ENCODE data around the gene MBNL1.
"Not testable (repeated sequence)": the region's sequence is repeated elsewhere in the genome, so short reads cannot be mapped to it uniquely, and the experiment has no call there.

The MBNL1 gene

GRCh38 chr3:152348436-152349177, 79.9 kb downstream of the MBNL1 start:
- no peak for DNase-seq (ENCODE audit: low read depth, low spot score)

DNA sequence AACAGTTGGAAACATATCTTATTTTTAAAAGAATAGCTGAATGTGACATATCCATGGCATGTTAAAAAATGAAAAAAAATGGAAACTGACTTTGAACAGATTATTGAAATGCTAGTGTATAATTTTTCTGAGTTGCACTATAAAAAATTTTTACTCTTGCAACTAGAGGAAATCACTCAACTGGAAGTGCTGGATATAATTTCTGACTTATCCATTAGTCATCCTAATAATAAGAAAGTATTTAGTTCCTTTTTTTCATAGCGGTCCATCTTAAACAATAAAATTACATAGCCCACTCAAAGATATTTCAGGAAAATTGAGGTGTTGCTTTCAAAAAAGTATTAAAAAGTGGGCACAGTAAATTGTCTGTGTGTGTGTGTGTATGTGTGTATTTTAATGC, 80.7 kb downstream of the MBNL1 start:
- no peak for DNase-seq (ENCODE audit: low read depth, low spot score)

DNA sequence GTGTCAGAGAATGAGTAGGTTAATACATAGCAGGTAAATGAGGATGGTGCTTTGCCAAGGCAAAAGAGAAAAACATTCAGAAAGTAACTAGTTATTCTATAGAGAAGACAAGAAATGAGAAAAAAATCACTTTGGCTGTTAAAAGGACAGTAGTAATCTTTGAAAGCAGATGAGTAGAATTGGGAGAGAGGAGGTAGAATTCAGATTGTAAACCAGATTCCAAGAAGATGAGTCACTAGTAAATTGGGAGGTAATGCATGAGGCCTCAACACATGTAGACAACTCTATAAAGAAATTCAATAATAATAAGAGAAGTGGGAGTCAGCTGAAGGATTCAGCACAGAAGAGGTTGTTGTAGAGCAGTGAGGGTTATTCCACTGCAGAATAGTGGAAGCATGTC, 81.4 kb downstream of the MBNL1 start:
- DNase-seq (ENCODE audit: low read depth, low spot score) = no peak

DNA sequence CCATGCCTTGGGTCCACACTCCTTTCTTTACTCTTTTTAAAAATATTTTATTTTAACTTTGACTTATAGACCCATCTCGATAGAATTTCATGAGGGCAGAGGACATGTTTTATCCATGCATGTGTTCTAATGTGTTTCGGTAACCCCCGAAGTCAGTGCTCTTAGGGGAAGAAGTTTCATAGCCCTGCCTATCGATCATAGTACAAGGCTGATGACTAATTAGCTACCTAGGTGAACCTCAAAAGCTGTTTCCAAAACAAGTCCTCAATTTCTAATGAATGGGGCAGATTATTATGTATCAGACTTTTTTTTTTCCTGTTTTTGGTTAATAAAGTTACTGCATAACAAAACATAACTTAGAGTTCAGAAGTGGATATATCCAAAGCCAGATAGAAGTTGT, 82.0 kb downstream of the MBNL1 start:
- DNase-seq (ENCODE audit: low read depth, low spot score) = no peak

GRCh38 chr3:152352554-152352953, 83.8 kb downstream of the MBNL1 start:
- DNase-seq (ENCODE audit: low read depth, low spot score) = no peak

GRCh38 chr3:152353578-152353977, 84.8 kb downstream of the MBNL1 start:
- DNase-seq (ENCODE audit: low read depth, low spot score) = no peak

DNA sequence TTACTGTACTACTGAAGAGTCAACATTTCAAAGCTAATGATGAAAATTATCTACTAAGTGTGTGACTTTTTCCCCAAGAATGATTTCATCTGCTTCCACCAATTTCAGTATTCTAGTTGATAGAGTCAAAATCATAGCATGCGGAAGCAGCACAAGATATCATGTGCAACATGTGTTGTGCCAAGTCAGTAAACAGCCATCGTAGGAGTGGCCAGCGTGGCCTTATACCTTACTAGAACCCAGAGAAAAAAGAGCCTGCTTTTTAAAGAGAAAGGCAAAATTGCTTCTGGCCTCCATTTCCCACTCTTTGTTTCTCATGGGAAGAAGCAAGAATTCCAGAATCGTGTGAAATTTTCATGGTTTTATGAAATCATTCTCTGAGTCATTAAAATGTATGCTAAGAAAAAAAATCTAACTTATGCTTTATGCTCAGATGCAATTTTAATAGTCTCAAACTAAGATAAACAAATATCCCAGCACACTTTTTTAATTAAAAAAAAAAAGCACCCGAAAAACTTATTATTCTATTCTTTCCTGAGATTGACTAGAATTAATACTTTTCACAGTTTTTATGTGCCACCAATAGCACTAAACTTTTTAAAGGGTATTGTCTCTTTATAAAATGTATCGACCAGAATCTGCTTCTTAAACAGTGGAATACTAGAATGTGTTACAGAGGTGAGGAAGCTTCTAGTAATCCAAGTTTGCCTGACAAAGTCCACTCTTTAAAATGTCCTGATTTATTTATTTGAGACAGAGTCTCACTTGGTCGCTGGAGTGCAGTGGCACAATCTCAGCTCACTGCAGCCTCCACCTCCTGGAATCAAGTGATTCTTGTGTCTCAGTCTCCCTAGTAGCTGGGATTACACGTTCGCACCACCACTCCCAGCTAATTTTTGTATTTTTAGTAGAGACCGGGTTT, 87.3 kb downstream of the MBNL1 start:
- no peak for DNase-seq (ENCODE audit: low read depth, low spot score)

DNA sequence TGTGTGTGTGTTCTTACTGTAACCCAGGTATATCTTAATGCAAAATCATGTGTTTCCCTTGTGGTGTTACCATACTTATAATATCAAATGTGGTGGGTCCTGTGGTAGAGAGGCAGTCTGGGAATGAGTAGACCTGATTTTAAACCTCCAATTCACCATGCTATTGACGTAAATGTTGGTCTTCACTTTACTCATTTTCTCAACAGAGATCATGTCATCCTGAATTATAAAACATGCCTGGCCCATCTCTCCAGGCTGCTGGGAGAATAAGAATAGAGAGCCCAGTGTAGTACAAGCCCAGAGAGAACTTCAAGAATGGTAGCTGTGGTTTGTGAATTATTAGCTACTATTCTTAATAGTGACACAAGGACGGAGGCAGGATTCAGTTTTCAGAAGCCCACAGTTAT, 88.1 kb downstream of the MBNL1 start:
- DNase-seq (ENCODE audit: low read depth, low spot score) = no peak

- DNase-seq (ENCODE audit: low read depth, low spot score) = no peak
Observed at GRCh38 chr3:152357587-152357986, 88.9 kb downstream of the MBNL1 start.

DNA sequence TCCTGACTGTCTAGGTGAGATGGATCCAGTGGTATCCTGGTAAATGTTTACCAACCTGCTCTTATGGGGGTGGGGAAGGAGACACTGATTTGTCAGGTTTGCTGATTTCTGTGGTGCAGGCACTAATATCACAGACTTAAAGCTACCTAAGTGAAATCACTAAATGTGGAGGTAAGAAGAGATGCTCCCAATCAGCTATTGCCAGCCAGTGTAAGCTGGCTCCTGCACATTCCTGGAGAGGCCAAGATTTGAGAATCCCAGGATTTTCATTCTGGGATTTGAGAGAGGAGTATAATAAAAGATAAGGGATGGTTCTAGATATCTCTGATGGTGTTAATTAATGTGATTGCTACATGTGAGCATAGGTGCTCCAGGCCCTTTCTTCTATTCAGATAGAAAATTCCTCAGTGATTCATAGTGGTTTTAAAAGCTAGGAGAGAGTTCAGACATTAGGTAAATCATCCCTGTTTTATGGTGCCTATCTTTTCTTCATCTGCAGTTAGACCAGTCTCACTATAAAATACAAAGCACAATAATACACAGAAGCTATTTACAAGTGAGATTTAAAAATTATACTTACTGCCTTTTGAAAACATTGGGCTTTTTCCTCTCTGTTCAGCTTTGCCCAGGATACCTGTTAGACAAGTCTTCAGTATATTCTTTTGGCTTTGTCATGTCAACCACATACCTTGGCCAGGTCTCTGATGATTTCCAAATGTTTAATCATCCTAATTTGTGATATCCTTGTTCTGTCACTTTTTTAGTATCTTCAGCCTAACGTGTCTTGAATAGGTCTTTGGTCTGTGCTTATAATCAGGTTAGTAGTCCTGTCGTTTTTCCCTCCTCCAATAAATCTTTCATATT, 90.9 kb downstream of the MBNL1 start:
- DNase-seq (ENCODE audit: low read depth, low spot score) = no peak

GRCh38 chr3:152360302-152360701, 91.6 kb downstream of the MBNL1 start:
- no peak for DNase-seq (ENCODE audit: low read depth, low spot score)

- no peak for DNase-seq (ENCODE audit: low read depth, low spot score)
Observed at GRCh38 chr3:152360966-152361365, 92.2 kb downstream of the MBNL1 start.

GRCh38 chr3:152362086-152362485, 93.4 kb downstream of the MBNL1 start:
- no peak for DNase-seq (ENCODE audit: low read depth, low spot score)

- no peak for DNase-seq (ENCODE audit: low read depth, low spot score)
Observed at GRCh38 chr3:152364237-152364636, 95.5 kb downstream of the MBNL1 start.

DNA sequence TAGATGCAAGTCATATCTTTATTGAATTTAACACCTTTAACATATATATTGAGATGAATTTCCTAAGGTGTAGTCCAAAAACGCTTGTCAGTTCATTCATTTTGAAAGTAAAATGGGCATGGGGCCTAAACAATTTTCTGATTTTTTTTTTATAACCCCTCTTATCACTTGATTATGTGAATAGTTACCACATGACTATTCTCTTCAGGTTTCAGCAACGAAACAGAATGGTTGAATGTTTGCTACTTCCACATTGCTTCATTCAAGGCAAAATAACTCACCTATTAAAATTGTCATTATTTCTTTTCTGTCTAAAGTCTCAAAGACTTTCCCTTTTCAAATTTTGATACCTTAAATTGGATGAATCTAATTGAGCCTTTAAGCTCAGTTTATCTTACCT, 96.4 kb downstream of the MBNL1 start:
- no peak for DNase-seq (ENCODE audit: low read depth, low spot score)

GRCh38 chr3:152365766-152366593, 97.3 kb downstream of the MBNL1 start:
- no peak for DNase-seq (ENCODE audit: low read depth, low spot score)

DNA sequence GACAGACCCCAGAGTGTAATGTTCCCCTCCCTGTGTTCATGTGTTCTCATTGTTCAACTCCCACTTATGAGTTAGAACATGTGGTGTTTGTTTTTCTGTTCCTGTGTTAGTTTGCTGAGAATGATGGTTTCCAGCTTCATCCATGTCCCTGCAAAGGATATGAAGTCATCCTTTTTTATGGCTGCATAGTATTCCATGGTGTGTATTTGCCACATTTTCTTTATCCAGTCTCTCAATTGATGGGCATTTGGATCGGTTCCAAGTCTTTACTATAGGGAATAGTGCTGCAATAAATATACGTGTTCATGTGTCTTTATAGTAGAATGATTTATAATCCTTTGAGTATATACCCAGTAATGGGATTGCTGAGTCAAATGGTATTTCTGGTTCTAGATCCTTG, 98.5 kb downstream of the MBNL1 start:
- not testable (repeated sequence) for DNase-seq (ENCODE audit: low read depth, low spot score)

GRCh38 chr3:152372633-152373032, 103.9 kb downstream of the MBNL1 start:
- not testable (repeated sequence) for DNase-seq (ENCODE audit: low read depth, low spot score)

- DNase-seq (ENCODE audit: low read depth, low spot score) = no peak
Observed at GRCh38 chr3:152373379-152373778, 104.7 kb downstream of the MBNL1 start.

DNA sequence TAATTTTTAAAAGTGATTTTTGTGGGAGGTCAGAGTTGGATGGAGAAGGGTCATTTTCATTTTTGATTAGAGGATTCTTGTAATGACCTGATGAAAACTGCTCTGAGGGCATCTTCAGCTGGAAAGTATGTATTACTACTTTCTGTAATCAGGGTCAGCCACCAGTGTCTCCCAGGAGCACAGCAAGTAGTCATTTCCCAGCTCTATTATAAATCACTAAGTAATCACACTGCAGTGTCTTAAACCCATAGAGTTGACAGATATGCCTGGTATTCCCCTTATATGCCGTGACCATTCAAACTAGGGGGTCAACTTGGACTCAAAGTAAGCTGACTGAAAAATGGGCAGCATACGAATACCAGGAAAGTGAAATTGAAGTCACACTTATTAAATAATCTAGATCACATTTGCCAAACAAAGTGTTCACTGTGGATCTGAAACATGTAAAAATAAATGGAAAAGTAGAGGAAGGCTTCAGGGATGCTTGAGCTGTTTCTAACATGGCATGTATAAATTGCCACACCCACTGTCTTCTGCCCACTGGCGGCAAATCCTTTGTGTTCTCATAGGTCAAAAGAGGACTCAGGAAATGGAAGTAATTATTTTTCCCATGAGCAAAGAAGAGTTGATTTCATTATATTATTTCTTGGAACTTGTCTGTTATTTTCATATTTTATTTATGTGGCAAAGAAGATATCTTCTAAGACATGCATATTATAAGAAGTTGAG, 105.7 kb downstream of the MBNL1 start:
- DNase-seq (ENCODE audit: low read depth, low spot score) = no peak

Measured in ELF-1 (cell line).